Measurements from ENCODE around the gene WDR82. TPM values are rescaled to one million over a fixed set of nuclear protein-coding genes. Genes with fewer than 3 reads are reported as not detected.

WDR82 gene
- total and polyA plus RNA-seq, 10 of the 15 experiments (the other 5 are each of a cell fraction or from before 2014, with no cell fraction given), result 10.1 to 82.4 (median 48.7) TPM

DNA sequence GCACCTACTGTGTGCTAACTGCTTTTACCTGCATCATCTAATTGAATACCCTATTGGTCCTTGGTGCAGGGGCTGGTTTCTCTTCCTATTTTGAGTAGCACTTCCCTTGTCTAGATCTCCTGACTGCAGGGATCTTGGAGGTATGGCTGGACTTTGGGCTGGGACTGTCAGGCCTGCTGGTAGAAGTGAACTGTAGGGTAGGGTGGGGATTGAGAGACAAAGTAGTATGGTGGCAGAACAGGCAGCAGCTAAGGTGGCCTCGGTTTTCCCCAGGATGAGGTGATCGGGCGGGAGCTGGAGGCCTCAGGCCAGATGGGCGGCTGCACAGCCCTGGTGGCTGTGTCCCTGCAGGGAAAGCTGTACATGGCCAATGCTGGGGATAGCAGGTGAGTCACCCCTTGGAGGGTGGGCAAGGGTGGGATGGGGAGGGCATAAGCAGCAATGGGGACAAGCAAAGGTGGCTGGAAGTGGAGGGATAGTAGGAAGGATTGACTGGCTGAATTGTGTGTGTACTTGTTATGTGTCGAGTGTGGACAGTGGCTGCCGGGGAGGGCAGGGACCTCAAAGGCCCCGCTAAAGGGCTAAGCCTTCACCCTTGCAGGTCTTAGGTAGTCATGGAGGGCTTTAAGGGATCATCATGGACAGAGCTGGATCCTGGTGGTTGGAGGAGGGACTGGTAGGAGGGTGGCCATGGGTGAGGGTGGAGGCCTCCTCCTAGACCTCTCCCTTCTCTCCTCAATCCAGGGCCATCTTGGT is 30.9 kb downstream of the WDR82 start:
- H3K9ac ChIP-seq (ENCODE audit: control insufficient read depth, insufficient read depth, low read length), result no peak overlapping the region; the same call in 1 of the 2 replicates
- no peak overlapping the region for H3K4me3 ChIP-seq
- POLR2A ChIA-PET, result interaction anchor here (0.6 to 7.8 kb wide), 4 partner anchors 14 to 33 kb away, joined by 4 to 60 read pairs (median 4); partner anchors contain the start of genes TLR9 and WDR82
- no peaks in the 10 kb centered on the region; the same call in 2 of the 3 replicates for H3K9me3 ChIP-seq (replicated peaks; ENCODE audit: control insufficient read depth, insufficient read depth, low read length)
- H3K27me3 ChIP-seq (replicated peaks in 1 of 2; ENCODE audit: control insufficient read depth in 2 of 2, insufficient read depth in 2 of 2, low read length in 1 of 2), result no peaks in the 10 kb centered on the region
- WGBS (ENCODE audit: insufficient coverage, insufficient replicate concordance, low lambda C conversion rate, missing lambda C conversion rate), result 67% methylated on average over 7 of the region's 7 CpGs
- CTCF ChIA-PET, result interaction anchor here (0.6 kb wide), 1 partner anchor 38 kb away, joined by 3 read pairs; no protein-coding TSS in a partner anchor
- H4K20me1 ChIP-seq (ENCODE audit: control insufficient read depth, insufficient read depth), result no peaks in the 10 kb centered on the region
- no TSS peak for BruUV-seq (replicated peaks)
- RAD21 ChIA-PET (ENCODE audit: unreplicated experiment), result no interaction called here
- FAIRE-seq (no peak), ATAC-seq (no peak), DNase-seq (ENCODE audit: low read depth, low spot score) (no peak)
- no peak overlapping the region for H3K27ac ChIP-seq (ENCODE audit: control insufficient read depth, insufficient read depth)
- H3K4me1 ChIP-seq (ENCODE audit: control insufficient read depth, insufficient read depth, low read length), result peaks cover 37% of the 10 kb centered on the region
- in situ Hi-C loops (cut with MboI), result no loop called here
- H3K79me2 ChIP-seq (ENCODE audit: control insufficient read depth, insufficient read depth, low read length), result no peaks in the 10 kb centered on the region; the same call in none of the 2 replicates
- H3K36me3 ChIP-seq (ENCODE audit: control insufficient read depth in 2 of 2, insufficient read depth in 2 of 2, low read length in 1 of 2), result peaks cover 11 to 14% of the 10 kb centered on the region in 2 experiments; a peak in 3 of 4 replicates
- H2AFZ ChIP-seq (ENCODE audit: control insufficient read depth, low read depth, low read length), result no peak overlapping the region
- SMC1A ChIA-PET (ENCODE audit: uncharacterized antibody, unreplicated experiment), result no interaction called here
- H3K4me2 ChIP-seq (ENCODE audit: control insufficient read depth, insufficient read depth), result peak overlapping the region; percentile 100; the same call in 1 of the 2 replicates
- intact Hi-C loops (cut with micrococcal nuclease; ENCODE audit: unreplicated experiment), result no loop called here
- TF ChIP-seq SPI1 (IDR thresholded peaks at IDR 0.05; ENCODE audit: borderline replicate concordance, insufficient read depth, low read depth, low read length), result peak; percentile 68; the same call in 1 of the 2 replicates
- TF ChIP-seq MEF2A (IDR thresholded peaks at IDR 0.05; ENCODE audit: insufficient read depth, low read depth, low read length), result no peak

DNA sequence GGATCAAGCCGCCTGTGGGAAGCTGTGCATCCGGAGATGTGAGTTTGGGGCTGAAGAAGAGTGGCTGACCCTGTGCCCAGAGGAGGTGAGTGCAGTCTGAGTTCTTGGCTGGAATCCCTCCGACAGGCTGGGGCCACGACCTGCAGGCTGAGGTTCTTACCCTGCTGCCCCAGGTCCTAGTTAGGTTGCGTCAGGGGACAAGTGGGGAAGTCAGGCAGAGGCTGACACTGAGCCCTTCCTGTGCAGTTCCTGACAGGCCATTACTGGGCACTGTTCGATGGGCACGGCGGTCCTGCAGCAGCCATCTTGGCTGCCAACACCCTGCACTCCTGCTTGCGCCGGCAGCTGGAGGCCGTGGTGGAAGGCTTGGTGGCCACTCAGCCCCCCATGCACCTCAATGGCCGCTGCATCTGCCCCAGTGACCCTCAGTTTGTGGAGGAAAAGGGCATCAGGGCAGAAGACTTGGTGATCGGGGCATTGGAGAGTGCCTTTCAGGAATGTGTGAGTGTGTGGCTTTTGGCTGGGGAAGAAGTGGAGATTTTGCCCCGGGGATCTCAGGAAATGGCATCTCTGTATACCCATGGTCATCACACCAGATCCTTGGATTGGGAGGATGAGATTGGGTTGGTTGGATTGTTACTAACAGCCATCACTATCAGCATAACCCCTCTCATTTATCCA is 31.6 kb downstream of the WDR82 start:
- ChIA-PET RAD21 (ENCODE audit: unreplicated experiment) (interaction anchor here (0.9 to 1.8 kb wide), 7 partner anchors 9 to 194 kb away, joined by 3 to 7 read pairs (median 5); partner anchors contain the start of gene WDR82), SMC1A (ENCODE audit: uncharacterized antibody, unreplicated experiment) (interaction anchor here (1.2 to 7.4 kb wide), 4 partner anchors 16 to 31 kb away, joined by 3 to 62 read pairs (median 4); partner anchors contain the start of gene WDR82), POLR2A (interaction anchor here (0.6 to 1.7 kb wide), 6 partner anchors 12 to 41 kb away, joined by 3 to 9 read pairs (median 4); partner anchors contain the start of genes GLYCTK and TLR9), CTCF (interaction anchor here (1.0 to 7.5 kb wide), 3 partner anchors 10 to 32 kb away, joined by 3 to 87 read pairs (median 3); partner anchors contain the start of gene WDR82)
- no peaks in the 10 kb centered on the region; the same call in 2 of the 3 replicates for H3K9me3 ChIP-seq (replicated peaks; ENCODE audit: control insufficient read depth, insufficient read depth, low read length)
- no peaks in the 10 kb centered on the region for H3K27me3 ChIP-seq (replicated peaks in 1 of 2; ENCODE audit: control insufficient read depth in 2 of 2, insufficient read depth in 2 of 2, low read length in 1 of 2)
- BruUV-seq (replicated peaks), result no TSS peak
- ATAC-seq, result no peak
- intact Hi-C loops (cut with micrococcal nuclease; ENCODE audit: unreplicated experiment), result no loop called here
- in situ Hi-C loops (cut with MboI), result no loop called here
- H3K27ac ChIP-seq (ENCODE audit: control insufficient read depth, insufficient read depth), result no peak overlapping the region
- no peaks in the 10 kb centered on the region for H4K20me1 ChIP-seq (ENCODE audit: control insufficient read depth, insufficient read depth)
- FAIRE-seq, result no peak
- 34% methylated on average over 14 of the region's 14 CpGs for WGBS (ENCODE audit: insufficient coverage, insufficient replicate concordance, low lambda C conversion rate, missing lambda C conversion rate)
- peaks cover 39% of the 10 kb centered on the region for H3K4me1 ChIP-seq (ENCODE audit: control insufficient read depth, insufficient read depth, low read length)
- peak overlapping the region; percentile 100 for H3K4me2 ChIP-seq (ENCODE audit: control insufficient read depth, insufficient read depth)
- no peak overlapping the region for H2AFZ ChIP-seq (ENCODE audit: control insufficient read depth, low read depth, low read length)
- peak overlapping the region; percentile 80 for H3K9ac ChIP-seq (ENCODE audit: control insufficient read depth, insufficient read depth, low read length)
- H3K79me2 ChIP-seq (ENCODE audit: control insufficient read depth, insufficient read depth, low read length), result no peaks in the 10 kb centered on the region; the same call in none of the 2 replicates
- peak overlapping the region; percentile 89 for H3K4me3 ChIP-seq
- DNase-seq (ENCODE audit: low read depth, low spot score), result no peak
- peaks cover 9 to 10% of the 10 kb centered on the region in 2 experiments; a peak in 3 of 4 replicates for H3K36me3 ChIP-seq (ENCODE audit: control insufficient read depth in 2 of 2, insufficient read depth in 2 of 2, low read length in 1 of 2)
- TF ChIP-seq POLR2A (IDR thresholded peaks at IDR 0.05; ENCODE audit: low read depth, low read length), result peak; percentile 17; the same call in 1 of the 2 replicates
- TF ChIP-seq TCF7 (IDR thresholded peaks at IDR 0.05; ENCODE audit: borderline replicate concordance), result no peak
- no peak for TF ChIP-seq ASH2L (IDR thresholded peaks at IDR 0.05; ENCODE audit: borderline replicate concordance, low read depth)
- TF ChIP-seq POU2F2 (IDR thresholded peaks at IDR 0.05; ENCODE audit: borderline replicate concordance, low read depth, low read length), result no peak
- TF ChIP-seq YY1 (IDR thresholded peaks at IDR 0.05; ENCODE audit: low read depth, low read length), result 0 out of 2 replicates have a peak, but pooled peaks have one; percentile 19
- no peak for TF ChIP-seq MXI1 (IDR thresholded peaks at IDR 0.05; ENCODE audit: low read depth, low read length)
- no peak for TF ChIP-seq ATF2 (IDR thresholded peaks at IDR 0.05; ENCODE audit: low read length)
- TF ChIP-seq DPF2 (IDR thresholded peaks at IDR 0.05), result 0 out of 2 replicates have a peak, but pooled peaks have one; percentile 52
